ENCODE data around the gene PAIP2.

GRCh38 chr5:139314276-139314675, 27.4 kb upstream of the PAIP2 start:
- TF ChIP-seq CTCF (IDR thresholded peaks at IDR 0.05) (no peak), REST (IDR thresholded peaks at IDR 0.05; ENCODE audit: insufficient read depth in 1 of 2, low read depth in 2 of 2, low read length in 1 of 2) (no peak), POLR2AphosphoS5 (IDR thresholded peaks at IDR 0.05; ENCODE audit: low read depth, low read length) (no peak)

Measured in Panc1 (cell line).